T-cell (primary cell): ENCODE data around the gene ANKFN1. TPM values are rescaled to one million over a fixed set of nuclear protein-coding genes. Genes with fewer than 3 reads are reported as not detected.

Source experiments
- ATAC-seq, 4 experiments: fragments of 200-7000 bp in 3 of 4; fragments of 150-1000 bp in 1 of 4; cut with Tn5 transposase; replicated peaks in 1 of 4; 1 replicate in 3 of 4; 2 replicates in 1 of 4; pipeline ENCODE4 v1.10.0; 2021; ENCODE audit warnings: moderate library complexity in 3 of 4, mild to moderate bottlenecking in 2 of 4, moderate number of reproducible peaks in 1 of 4
- CTCF ChIA-PET, 2 donors: fragments of 300-600 bp; sonication (Branson Sonifier 250); formaldehyde crosslinking; loops; one replicate each; lab custom pipeline; 2022; ENCODE audit warnings: antibody characterized with exemption in 2 of 2; lab: Charles Lee
- POLR2A ChIA-PET, 2 donors: fragments of 300-600 bp; sonication (Branson Sonifier 250); formaldehyde crosslinking; loops; one replicate each; lab custom pipeline; 2022; ENCODE audit warnings: antibody characterized with exemption in 2 of 2; lab: Charles Lee
- DNase-seq, 35 experiments: peaks; one replicate each; pipeline versions ENCODE4 v3.0.0 to v3.0.0-alpha.2; 2013 to 2023
- H3K27ac ChIP-seq: one replicate; pipeline ENCODE4 v1.5.1; 2013; ENCODE audit warnings: low read length
- H3K27me3 ChIP-seq, 2 experiments: replicated peaks in 1 of 2; 1 replicate in 1 of 2; 2 replicates in 1 of 2; pipeline versions ENCODE4 v1.6.1 to v1.7.0; 2013; ENCODE audit warnings: low read length in 1 of 2, mixed read lengths in 1 of 2; ENCODE audit not compliant: control insufficient read depth in 2 of 2, insufficient read depth in 2 of 2; ENCODE audit errors: extremely low read depth in 1 of 2
- H3K36me3 ChIP-seq, 2 donors: 1 replicate in 1 of 2; 2 replicates in 1 of 2; pipeline versions ENCODE4 v1.6.1 to v1.7.0; 2013; ENCODE audit warnings: low read length in 1 of 2; ENCODE audit not compliant: control insufficient read depth in 2 of 2, insufficient read depth in 1 of 2; ENCODE audit errors: extremely low read depth in 1 of 2
- H3K4me1 ChIP-seq, 2 experiments: 1 replicate in 1 of 2; 2 replicates in 1 of 2; pipeline versions ENCODE4 v1.6.1 to v1.7.0; 2013; ENCODE audit warnings: low read length in 2 of 2, mixed read lengths in 1 of 2; ENCODE audit not compliant: insufficient read depth in 2 of 2, control insufficient read depth in 1 of 2; ENCODE audit errors: extremely low read depth in 1 of 2
- H3K4me3 ChIP-seq, 2 donors: 1 replicate in 1 of 2; 2 replicates in 1 of 2; pipeline versions ENCODE4 v1.5.1 to v1.7.0; 2013; ENCODE audit warnings: mild to moderate bottlenecking in 2 of 2, low read length in 1 of 2, moderate library complexity in 1 of 2; ENCODE audit not compliant: control insufficient read depth in 1 of 2; ENCODE audit errors: extremely low read depth in 1 of 2
- H3K9me3 ChIP-seq: 2 replicates; pipeline ENCODE4 v1.7.0; 2013
- H3K27ac Mint-ChIP-seq, 2 donors: one replicate each; pipeline ENCODE4 v1.8.0; 2020 to 2021; ENCODE audit warnings: mild to moderate bottlenecking in 2 of 2, mixed read lengths in 2 of 2
- H3K27me3 Mint-ChIP-seq, 2 donors: one replicate each; pipeline ENCODE4 v1.8.0; 2021 to 2022; ENCODE audit warnings: mixed read lengths in 2 of 2
- H3K36me3 Mint-ChIP-seq: one replicate; pipeline ENCODE4 v1.8.0; 2021; ENCODE audit warnings: mixed read lengths
- H3K4me1 Mint-ChIP-seq, 3 donors: one replicate each; pipeline ENCODE4 v1.8.0; 2020 to 2022; ENCODE audit warnings: mixed read lengths in 3 of 3, mild to moderate bottlenecking in 1 of 3
- H3K4me3 Mint-ChIP-seq, 3 donors: one replicate each; pipeline ENCODE4 v1.8.0; 2020 to 2022; ENCODE audit warnings: mild to moderate bottlenecking in 3 of 3, mixed read lengths in 3 of 3, moderate library complexity in 3 of 3
- H3K9me3 Mint-ChIP-seq, 3 donors: one replicate each; pipeline ENCODE4 v1.8.0; 2020 to 2022; ENCODE audit warnings: mixed read lengths in 3 of 3
- WGBS: methylation state at CpG from one replicate; pipeline ENCODE4 v1.1.5; 2013; ENCODE audit warnings: missing lambda C conversion rate; ENCODE audit not compliant: insufficient coverage; 5-methylcytosine and 5-hydroxymethylcytosine counted together
- total RNA-seq, 35 experiments: library from RNA in 6 of 35; stranded (reverse) in 6 of 35; fragments of 120-200 nt in 1 of 35; gene quantifications; one replicate each; pipeline versions ENCODE4 v1.2.1 to v1.2.4 and lab custom pipeline; 2013 to 2026

The ANKFN1 gene
- total RNA-seq, 5 donors from 2014 or later (not counting 1 experiment from before 2014, with no cell fraction given) = not detected

GRCh38 chr17:56158344-56158743 is 5.1 kb downstream of the ANKFN1 start:
- Mint-ChIP-seq H3K36me3 (no peaks in the 10 kb centered on the region), H3K4me1 (no peaks in the 10 kb centered on the region), H3K27ac (no peak overlapping the region), H3K9me3 (no peaks in the 10 kb centered on the region), H3K4me3 (no peak overlapping the region), H3K27me3 (peaks cover 5 to 7% of the 10 kb centered on the region in 2 donors)
- Histone ChIP-seq H3K27ac (no peak overlapping the region), H3K36me3 (no peaks in the 10 kb centered on the region), H3K4me3 (no peak overlapping the region), H3K9me3 (no peaks in the 10 kb centered on the region), H3K27me3 (no peaks in the 10 kb centered on the region), H3K4me1 (no peaks in the 10 kb centered on the region)
- CTCF ChIA-PET = interaction anchor here in 1 of 2 donors (0.6 kb wide), 1 partner anchor 535 kb away, joined by 7 read pairs; no protein-coding TSS in a partner anchor
- ATAC-seq (no peak), DNase-seq (no peak)
- WGBS = no CpG with 5 or more reads among the region's 1 CpG
- POLR2A ChIA-PET = no interaction called here

- no peak for ATAC-seq
- CTCF ChIA-PET = interaction anchor here in 1 of 2 donors (0.6 kb wide), 2 partner anchors 28 to 534 kb away, joined by 5 to 7 read pairs; no protein-coding TSS in a partner anchor
Observed at GRCh38 chr17:56158915-56159825, 5.9 kb downstream of the ANKFN1 start.

GRCh38 chr17:56159826-56160380 is 6.6 kb downstream of the ANKFN1 start:
- no CpG with 5 or more reads among the region's 1 CpG for WGBS
- H3K4me3 ChIP-seq = no peak overlapping the region
- Mint-ChIP-seq H3K4me3 (no peak overlapping the region), H3K9me3 (no peaks in the 10 kb centered on the region), H3K4me1 (no peaks in the 10 kb centered on the region), H3K36me3 (no peaks in the 10 kb centered on the region), H3K27ac (no peak overlapping the region), H3K27me3 (peaks cover 5% of the 10 kb centered on the region in 2 donors)
- H3K36me3 ChIP-seq = no peaks in the 10 kb centered on the region
- H3K27ac ChIP-seq = no peak overlapping the region
- no peaks in the 10 kb centered on the region for H3K27me3 ChIP-seq
- no peak for ATAC-seq
- H3K4me1 ChIP-seq = no peaks in the 10 kb centered on the region
- DNase-seq = no peak
- POLR2A ChIA-PET = no interaction called here
- CTCF ChIA-PET = no interaction called here
- H3K9me3 ChIP-seq = no peaks in the 10 kb centered on the region

More at GRCh38 chr17:56158915-56159825, 5.9 kb downstream of the ANKFN1 start:
- Histone ChIP-seq H3K27me3 (no peaks in the 10 kb centered on the region), H3K9me3 (no peaks in the 10 kb centered on the region), H3K4me1 (no peaks in the 10 kb centered on the region), H3K36me3 (no peaks in the 10 kb centered on the region), H3K4me3 (no peak overlapping the region), H3K27ac (no peak overlapping the region)
- no peak for DNase-seq
- 91% methylated on average over 2 of the region's 4 CpGs for WGBS
- no peaks in the 10 kb centered on the region for H3K4me1 Mint-ChIP-seq
- no peak overlapping the region for H3K27ac Mint-ChIP-seq
- peaks cover 5% of the 10 kb centered on the region in 2 donors for H3K27me3 Mint-ChIP-seq
- POLR2A ChIA-PET = no interaction called here
- no peaks in the 10 kb centered on the region for H3K9me3 Mint-ChIP-seq
- H3K4me3 Mint-ChIP-seq = no peak overlapping the region
- no peaks in the 10 kb centered on the region for H3K36me3 Mint-ChIP-seq

GRCh38 chr17:56160422-56160821 is 7.1 kb downstream of the ANKFN1 start:
- Histone ChIP-seq H3K36me3 (no peaks in the 10 kb centered on the region), H3K27me3 (no peaks in the 10 kb centered on the region), H3K27ac (no peak overlapping the region), H3K9me3 (no peaks in the 10 kb centered on the region), H3K4me3 (no peak overlapping the region), H3K4me1 (no peaks in the 10 kb centered on the region)
- H3K4me3 Mint-ChIP-seq = no peak overlapping the region
- CTCF ChIA-PET = no interaction called here
- 80% methylated on average over 1 of the region's 3 CpGs for WGBS
- ATAC-seq = no peak
- H3K4me1 Mint-ChIP-seq = no peaks in the 10 kb centered on the region
- no peaks in the 10 kb centered on the region for H3K9me3 Mint-ChIP-seq
- POLR2A ChIA-PET = no interaction called here
- no peaks in the 10 kb centered on the region for H3K36me3 Mint-ChIP-seq
- no peak for DNase-seq
- peaks cover 5% of the 10 kb centered on the region in 2 donors for H3K27me3 Mint-ChIP-seq
- H3K27ac Mint-ChIP-seq = no peak overlapping the region

GRCh38 chr17:56165072-56165641 is 11.9 kb downstream of the ANKFN1 start:
- H3K4me3 Mint-ChIP-seq = no peak overlapping the region
- Histone ChIP-seq H3K27ac (no peak overlapping the region), H3K4me1 (no peaks in the 10 kb centered on the region), H3K9me3 (no peaks in the 10 kb centered on the region), H3K36me3 (no peaks in the 10 kb centered on the region), H3K4me3 (no peak overlapping the region), H3K27me3 (no peaks in the 10 kb centered on the region)
- ATAC-seq = no peak
- DNase-seq = no peak
- H3K27me3 Mint-ChIP-seq = peaks cover 2 to 3% of the 10 kb centered on the region in 2 donors
- ChIA-PET POLR2A (no interaction called here), CTCF (no interaction called here)
- H3K27ac Mint-ChIP-seq = no peak overlapping the region
- no peaks in the 10 kb centered on the region for H3K36me3 Mint-ChIP-seq
- no peaks in the 10 kb centered on the region for H3K4me1 Mint-ChIP-seq
- no peaks in the 10 kb centered on the region for H3K9me3 Mint-ChIP-seq
- WGBS = 77% methylated on average over 3 of the region's 8 CpGs

GRCh38 chr17:56167491-56167890 is 14.2 kb downstream of the ANKFN1 start:
- Histone ChIP-seq H3K36me3 (no peaks in the 10 kb centered on the region), H3K27me3 (no peaks in the 10 kb centered on the region), H3K9me3 (no peaks in the 10 kb centered on the region), H3K4me3 (no peak overlapping the region), H3K27ac (no peak overlapping the region), H3K4me1 (no peaks in the 10 kb centered on the region)
- no peak for DNase-seq
- H3K36me3 Mint-ChIP-seq = no peaks in the 10 kb centered on the region
- H3K4me3 Mint-ChIP-seq = no peak overlapping the region
- no peaks in the 10 kb centered on the region for H3K9me3 Mint-ChIP-seq
- WGBS = no CpG with 5 or more reads among the region's 2 CpGs
- ChIA-PET POLR2A (no interaction called here), CTCF (no interaction called here)
- H3K27ac Mint-ChIP-seq = no peak overlapping the region
- peaks cover 0 to 4% of the 10 kb centered on the region in 2 donors for H3K27me3 Mint-ChIP-seq
- ATAC-seq = no peak
- H3K4me1 Mint-ChIP-seq = no peaks in the 10 kb centered on the region
